H1 (cell line): ENCODE results near the gene PDZD2. TPM values are rescaled to one million over a fixed set of nuclear protein-coding genes. Genes with fewer than 3 reads are reported as not detected.

ENCODE experiments used
- CTCF ChIA-PET: fragments of 300-600 bp; sonication (Branson Sonifier 250); formaldehyde crosslinking; loops from one replicate; lab custom pipeline; 2021; ENCODE audit not compliant: partially characterized antibody; lab: Charles Lee
- POLR2A ChIA-PET: fragments of 300-600 bp; sonication (Branson Sonifier 250); formaldehyde crosslinking; loops from one replicate; lab custom pipeline; 2021; ENCODE audit warnings: inconsistent platforms; ENCODE audit not compliant: partially characterized antibody; lab: Charles Lee
- DNase-seq, 2 experiments: peaks; one replicate each; pipeline versions ENCODE4 v3.0.0 to v3.0.0-alpha.2; 2010 to 2022; ENCODE audit warnings: low spot score in 2 of 2, low read depth in 1 of 2, mixed read lengths in 1 of 2
- FAIRE-seq: peaks from 2 replicates; lab custom pipeline; 2011; peaks lifted over from hg19 to GRCh38; lab: Jason Lieb, UNC
- H2AFZ ChIP-seq: 2 replicates; pipeline ENCODE4 v1.8.1; 2012; ENCODE audit warnings: low read length, inconsistent platforms
- H2AK5ac ChIP-seq: 2 replicates; pipeline ENCODE4 v1.6.1; 2013; ENCODE audit warnings: low read depth, low read length
- H2BK120ac ChIP-seq: replicated peaks from 2 replicates; pipeline ENCODE3; 2013; ENCODE audit warnings: low read depth, low read length, inconsistent platforms
- H2BK12ac ChIP-seq: 2 replicates; pipeline ENCODE4 v1.6.1; 2013; ENCODE audit warnings: low read depth, low read length
- H2BK15ac ChIP-seq: 2 replicates; pipeline ENCODE4 v1.6.1; 2013; ENCODE audit warnings: low read length
- H2BK20ac ChIP-seq: 2 replicates; pipeline ENCODE4 v1.6.1; 2013; ENCODE audit warnings: low read length
- H2BK5ac ChIP-seq: 2 replicates; pipeline ENCODE4 v1.6.1; 2013; ENCODE audit warnings: low read depth, low read length
- H3K14ac ChIP-seq: 2 replicates; pipeline ENCODE4 v1.6.1; 2013; ENCODE audit warnings: inconsistent platforms; ENCODE audit not compliant: insufficient read length
- H3K18ac ChIP-seq: 2 replicates; pipeline ENCODE4 v1.6.1; 2013; ENCODE audit warnings: low read length; ENCODE audit errors: extremely low read depth
- H3K23ac ChIP-seq: 2 replicates; pipeline ENCODE4 v1.6.1; 2013; ENCODE audit warnings: inconsistent platforms; ENCODE audit not compliant: insufficient read length
- H3K23me2 ChIP-seq: 2 replicates; pipeline ENCODE4 v1.6.1; 2013; ENCODE audit warnings: low read depth, low read length
- H3K27ac ChIP-seq: 2 replicates; pipeline ENCODE4 v1.6.1; 2011; ENCODE audit warnings: low read depth, low read length, inconsistent platforms
- H3K27me3 ChIP-seq, 4 experiments: replicated peaks in 1 of 4; 1 replicate in 1 of 4; 2 replicates in 3 of 4; pipeline versions ENCODE4 v1.6.1 to v1.8.1; 2011 to 2013; ENCODE audit warnings: low read length in 3 of 4, mild to moderate bottlenecking in 3 of 4, inconsistent platforms in 2 of 4, mixed read lengths in 2 of 4, moderate library complexity in 1 of 4; ENCODE audit not compliant: control insufficient read depth in 3 of 4, insufficient read depth in 3 of 4; ENCODE audit errors: extremely low read depth in 1 of 4
- H3K36me3 ChIP-seq, 4 experiments: 2 replicates each; pipeline versions ENCODE4 v1.6.1 to v1.8.1; 2011 to 2013; ENCODE audit warnings: mild to moderate bottlenecking in 4 of 4, low read length in 3 of 4, moderate library complexity in 2 of 4, control low read depth in 1 of 4, inconsistent platforms in 1 of 4; ENCODE audit not compliant: insufficient read depth in 4 of 4, control insufficient read depth in 2 of 4
- H3K4ac ChIP-seq: replicated peaks from 2 replicates; pipeline ENCODE3; 2013; ENCODE audit warnings: low read length, low read depth, mixed read lengths, inconsistent platforms; ENCODE audit not compliant: insufficient read length
- H3K4me1 ChIP-seq, 4 experiments: replicated peaks in 1 of 4; 1 replicate in 1 of 4; 2 replicates in 3 of 4; pipeline versions ENCODE4 v1.6.1 to v1.8.1; 2011 to 2013; ENCODE audit warnings: low read length in 3 of 4, inconsistent platforms in 2 of 4, mixed read lengths in 1 of 4; ENCODE audit not compliant: insufficient read depth in 4 of 4, control insufficient read depth in 3 of 4
- H3K4me2 ChIP-seq, 2 experiments: 2 replicates each; pipeline versions ENCODE4 v1.6.1 to v1.8.1; 2011 to 2013; ENCODE audit warnings: low read depth in 2 of 2, low read length in 2 of 2, control low read depth in 1 of 2, inconsistent platforms in 1 of 2, mild to moderate bottlenecking in 1 of 2; ENCODE audit not compliant: insufficient read depth in 1 of 2
- H3K4me3 ChIP-seq, 4 experiments: fragments of 200-600, 300-600 bp in 1 of 4; sonication (generic), shearing (Covaris generic), sonication (Bioruptor Twin) in 1 of 4; 2 replicates each; pipeline versions ENCODE4 v1.5.1 to v1.8.1; 2011 to 2016; ENCODE audit warnings: low read length in 4 of 4, low read depth in 3 of 4, control low read depth in 2 of 4, inconsistent platforms in 2 of 4, mild to moderate bottlenecking in 2 of 4, mixed read lengths in 1 of 4, moderate library complexity in 1 of 4; ENCODE audit not compliant: insufficient read depth in 2 of 4; ENCODE audit errors: extremely low read depth in 1 of 4
- H3K56ac ChIP-seq: replicated peaks from 2 replicates; pipeline ENCODE3; 2013; ENCODE audit warnings: low read depth, mild to moderate bottlenecking, mixed read lengths, low read length, inconsistent platforms; ENCODE audit not compliant: insufficient read length
- H3K79me1 ChIP-seq: 2 replicates; pipeline ENCODE4 v1.6.1; 2013; ENCODE audit warnings: low read depth, low read length, control low read depth
- H3K79me2 ChIP-seq, 2 experiments: 2 replicates each; pipeline versions ENCODE4 v1.6.1 to v1.8.1; 2012 to 2013; ENCODE audit warnings: low read length in 2 of 2, mild to moderate bottlenecking in 2 of 2, inconsistent platforms in 1 of 2; ENCODE audit not compliant: insufficient read depth in 2 of 2, control insufficient read depth in 1 of 2
- H3K9ac ChIP-seq, 4 experiments: replicated peaks in 1 of 4; 1 replicate in 1 of 4; 2 replicates in 3 of 4; pipeline versions ENCODE4 v1.6.1 to v1.8.1; 2011 to 2013; ENCODE audit warnings: low read depth in 3 of 4, low read length in 3 of 4, control low read depth in 2 of 4, mild to moderate bottlenecking in 2 of 4, moderate library complexity in 2 of 4, inconsistent platforms in 1 of 4; ENCODE audit errors: extremely low read depth in 1 of 4
- H3K9me3 ChIP-seq, 2 experiments: 2 replicates each; pipeline versions ENCODE4 v1.6.1 to v1.8.1; 2012 to 2013; ENCODE audit warnings: mild to moderate bottlenecking in 2 of 2, moderate library complexity in 2 of 2, control low read depth in 1 of 2, inconsistent platforms in 1 of 2, low read depth in 1 of 2, low read length in 1 of 2, mixed read lengths in 1 of 2; ENCODE audit not compliant: insufficient read depth in 2 of 2
- H4K20me1 ChIP-seq, 2 experiments: replicated peaks in 1 of 2; 2 replicates each; pipeline versions ENCODE3 to v1.8.1; 2011 to 2013; ENCODE audit warnings: inconsistent platforms in 2 of 2, low read length in 2 of 2, mild to moderate bottlenecking in 1 of 2; ENCODE audit not compliant: insufficient read depth in 2 of 2, control insufficient read depth in 1 of 2
- H4K5ac ChIP-seq: 2 replicates; pipeline ENCODE4 v1.6.1; 2013; ENCODE audit warnings: low read length, low read depth, mixed read lengths, inconsistent platforms; ENCODE audit not compliant: insufficient read length
- H4K8ac ChIP-seq: 2 replicates; pipeline ENCODE4 v1.8.0; 2013; ENCODE audit warnings: mild to moderate bottlenecking, moderate library complexity, low read length, inconsistent platforms; ENCODE audit not compliant: insufficient read depth; ENCODE audit errors: extremely low read depth
- H4K91ac ChIP-seq: replicated peaks from 2 replicates; pipeline ENCODE3; 2013; ENCODE audit warnings: low read length, mixed read lengths, inconsistent platforms; ENCODE audit not compliant: insufficient read length
- BRCA1 ChIP-seq: IDR thresholded peaks from 2 replicates; pipeline ENCODE4 v1.6.1; 2012; ENCODE audit warnings: low read depth, low read length, improper control_type of control experiment
- CEBPB ChIP-seq: IDR thresholded peaks from 2 replicates; pipeline ENCODE4 v1.6.1; 2012; ENCODE audit warnings: low read depth, low read length
- CHD2 ChIP-seq: IDR thresholded peaks from 2 replicates; pipeline ENCODE4 v1.6.1; 2012; ENCODE audit warnings: low read length, improper control_type of control experiment
- GTF2F1 ChIP-seq: IDR thresholded peaks from 2 replicates; pipeline ENCODE4 v1.6.1; 2012; ENCODE audit warnings: low read depth, low read length, improper control_type of control experiment, borderline replicate concordance
- HDAC2 ChIP-seq, 2 experiments: fragments of 300-600 bp in 1 of 2; sonication (generic) in 1 of 2; IDR thresholded peaks; 2 replicates each; pipeline ENCODE4 v1.6.1; 2011 to 2012; ENCODE audit warnings: low read depth in 2 of 2, low read length in 2 of 2, mild to moderate bottlenecking in 2 of 2, moderate library complexity in 2 of 2, borderline replicate concordance in 1 of 2, inconsistent platforms in 1 of 2
- KDM1A ChIP-seq: fragments of 200-600, 300-600 bp; sonication (generic); IDR thresholded peaks from 2 replicates; pipeline ENCODE4 v1.7.1; 2016; ENCODE audit warnings: mild to moderate bottlenecking, low read length, borderline replicate concordance
- MAFK ChIP-seq: IDR thresholded peaks from 2 replicates; pipeline ENCODE4 v1.6.1; 2012; ENCODE audit warnings: low read depth, mild to moderate bottlenecking, improper control_type of control experiment, low read length
- POLR2AphosphoS5 ChIP-seq: IDR thresholded peaks from 2 replicates; pipeline ENCODE4 v1.6.1; 2011; ENCODE audit warnings: low read depth, low read length
- RBBP5 ChIP-seq: IDR thresholded peaks from 2 replicates; pipeline ENCODE4 v1.7.1; 2012; ENCODE audit warnings: low read depth, mild to moderate bottlenecking, inconsistent platforms, low read length, moderate library complexity, borderline replicate concordance
- SRF ChIP-seq: IDR thresholded peaks from 2 replicates; pipeline ENCODE4 v1.6.1; 2011; ENCODE audit warnings: mild to moderate bottlenecking, low read depth, low read length, moderate library complexity
- SUZ12 ChIP-seq: fragments of 200-600 bp; sonication (generic); IDR thresholded peaks from 2 replicates; pipeline ENCODE4 v1.6.1; 2012; ENCODE audit warnings: mild to moderate bottlenecking, inconsistent platforms, low read length, moderate library complexity, mixed read lengths
- TAF7 ChIP-seq: optimal IDR thresholded peaks from 2 replicates; pipeline ENCODE3; 2011; ENCODE audit warnings: low read depth, mild to moderate bottlenecking, inconsistent platforms, low read length, moderate library complexity, borderline replicate concordance
- TBP ChIP-seq: IDR thresholded peaks from 2 replicates; pipeline ENCODE4 v1.6.1; 2011; ENCODE audit warnings: low read depth, low read length, improper control_type of control experiment
- TEAD4 ChIP-seq: IDR thresholded peaks from 2 replicates; pipeline ENCODE4 v1.6.1; 2012; ENCODE audit warnings: low read depth, low read length, inconsistent platforms, mixed read lengths
- WGBS, 2 experiments: shearing (Covaris generic) in 1 of 2; methylation state at CpG; one replicate each; pipeline versions ENCODE4 v1.1.6 to v1.1.7; 2013 to 2015; ENCODE audit warnings: low lambda C conversion rate in 2 of 2, mixed read lengths in 2 of 2, inconsistent platforms in 1 of 2, low coverage in 1 of 2, missing lambda C conversion rate in 1 of 2; ENCODE audit not compliant: insufficient replicate concordance in 2 of 2, insufficient coverage in 1 of 2, insufficient read length in 1 of 2; ENCODE audit errors: extremely low coverage in 1 of 2, missing lambda C conversion rate in 1 of 2; 5-methylcytosine and 5-hydroxymethylcytosine counted together
- polyA plus RNA-seq, 7 experiments: library from polyadenylated mRNA; depleted of rRNA in 3 of 7; stranded (reverse) in 5 of 7; unstranded in 2 of 7; fragments of >200 nt in 5 of 7; fragments of 200-250 nt in 2 of 7; gene quantifications; 1 replicate in 5 of 7; 2 replicates in 1 of 7; 4 replicates in 1 of 7; pipeline versions ENCODE4 v1.2.1 to v1.2.3, GENCODE V29; 2011 to 2013; ENCODE audit warnings: missing spikeins in 2 of 7, mixed read lengths in 2 of 7
- total RNA-seq: library from RNA; stranded (reverse); fragmentation: NEBNext Ultra II Directional; extraction: Animal tissue kit (Norgen Biotek cat#: 25700); gene quantifications from 2 replicates; pipeline ENCODE4 v1.2.1, GENCODE V29; 2021
- TF ChIP-seq, protein P1 (sequence below): IDR thresholded peaks from 2 replicates; pipeline ENCODE4 v1.6.1; 2012; ENCODE audit warnings: inconsistent platforms

PDZD2 gene
- total and polyA plus RNA-seq, 2 of the 8 experiments (the other 6 are each of a cell fraction or from before 2014, with no cell fraction given), result 1.2 to 6.8 TPM

DNA sequence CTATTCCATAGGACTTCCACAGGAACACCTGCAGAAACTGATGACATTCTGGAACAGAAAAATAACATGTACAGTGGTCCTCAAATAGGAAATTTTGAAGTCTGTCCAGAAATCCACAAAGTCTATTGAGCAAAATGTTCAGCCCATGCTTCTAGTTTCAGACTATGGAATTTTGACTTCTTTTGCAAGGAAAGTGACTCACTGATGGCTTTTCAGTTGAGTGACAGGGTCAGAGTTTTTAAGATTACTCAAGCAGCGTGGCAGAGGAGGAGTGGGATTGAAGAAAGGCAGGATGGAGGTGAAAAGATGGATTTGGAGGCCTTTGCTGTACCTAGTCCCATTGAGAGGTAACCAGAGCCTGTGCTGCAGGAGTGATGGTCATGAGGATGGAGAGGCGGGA, 383.7 kb downstream of the PDZD2 start:
- Histone ChIP-seq H3K23ac (no peak overlapping the region), H3K9me3 (no peaks in the 10 kb centered on the region), H4K20me1 (no peaks in the 10 kb centered on the region), H3K79me1 (no peaks in the 10 kb centered on the region), H2BK120ac (no peak overlapping the region), H3K14ac (no peak overlapping the region), H3K4me2 (no peak overlapping the region), H2BK15ac (no peak overlapping the region), H2AK5ac (no peak overlapping the region), H3K79me2 (no peaks in the 10 kb centered on the region), H3K18ac (no peak overlapping the region), H2BK20ac (no peak overlapping the region), H3K4me3 (no peak overlapping the region), H2BK5ac (no peak overlapping the region), H3K4me1 (peaks cover 5 to 13% (median 9%) of the 10 kb centered on the region in 4 experiments), H3K9ac (no peak overlapping the region; a peak in 1 of 7 replicates), H4K8ac (no peak overlapping the region), H2BK12ac (no peak overlapping the region), H3K36me3 (no peaks in the 10 kb centered on the region), H3K56ac (no peak overlapping the region), H3K4ac (no peak overlapping the region), H3K23me2 (no peaks in the 10 kb centered on the region), H4K5ac (no peak overlapping the region), H4K91ac (no peak overlapping the region), H2AFZ (no peak overlapping the region), H3K27me3 (no peaks in the 10 kb centered on the region), H3K27ac (no peak overlapping the region)
- no peak for TF ChIP-seq SRF
- no peak for TF ChIP-seq GTF2F1
- no peak for TF ChIP-seq RBBP5
- no peak for TF ChIP-seq MAFK
- no peak for TF ChIP-seq TBP
- no peak for TF ChIP-seq HDAC2 (IDR thresholded peaks at IDR 0.05; ENCODE audit: borderline replicate concordance in 1 of 2, low read depth in 2 of 2, low read length in 2 of 2)
- TF ChIP-seq BRCA1, result no peak
- no peak for TF ChIP-seq POLR2AphosphoS5
- no peak for TF ChIP-seq CHD2
- no peak for TF ChIP-seq CEBPB
- TF ChIP-seq SUZ12, result no peak
- TF ChIP-seq TEAD4, result no peak
- TF ChIP-seq KDM1A, result no peak
- TF ChIP-seq, protein P1, sequence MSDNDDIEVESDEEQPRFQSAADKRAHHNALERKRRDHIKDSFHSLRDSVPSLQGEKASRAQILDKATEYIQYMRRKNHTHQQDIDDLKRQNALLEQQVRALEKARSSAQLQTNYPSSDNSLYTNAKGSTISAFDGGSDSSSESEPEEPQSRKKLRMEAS, result no peak
- no peak for TF ChIP-seq TAF7
- FAIRE-seq, result no peak
- CTCF ChIA-PET, result interaction anchor here (0.6 to 1.5 kb wide), 3 partner anchors 14 to 50 kb away, joined by 3 to 7 read pairs (median 4); no protein-coding TSS in a partner anchor
- no peak for DNase-seq
- 93% methylated on average over 2 of the region's 2 CpGs; no CpG with 5 or more reads in 1 of the 2 experiments for WGBS, 2 experiments
- POLR2A ChIA-PET, result no interaction called here
